Measurements from ENCODE around the gene LRRN4.

DNA sequence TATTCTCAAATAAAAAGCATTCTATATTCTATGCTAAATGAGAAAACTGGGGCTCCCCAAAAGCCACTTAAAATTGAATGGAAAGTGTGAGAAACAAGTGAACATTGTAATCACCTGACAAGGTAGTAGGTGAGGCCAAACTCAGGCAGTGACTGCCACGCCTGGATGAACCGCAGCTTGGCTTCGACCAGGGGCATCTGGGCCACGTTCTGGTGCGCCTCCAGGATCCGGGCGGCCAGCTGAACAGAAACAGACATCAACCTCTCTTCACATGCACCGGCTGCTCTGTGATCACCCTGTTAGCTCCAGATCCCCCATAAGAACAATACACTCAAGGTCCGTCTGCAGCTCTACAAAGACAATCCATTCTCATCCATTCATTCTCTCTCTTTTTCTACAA lies 30.1 kb upstream of the LRRN4 start:
- TF ChIP-seq POLR2A (IDR thresholded peaks at IDR 0.05) (no peak), EP300 (IDR thresholded peaks at IDR 0.05) (no peak)
- TF ChIP-seq, protein P1, sequence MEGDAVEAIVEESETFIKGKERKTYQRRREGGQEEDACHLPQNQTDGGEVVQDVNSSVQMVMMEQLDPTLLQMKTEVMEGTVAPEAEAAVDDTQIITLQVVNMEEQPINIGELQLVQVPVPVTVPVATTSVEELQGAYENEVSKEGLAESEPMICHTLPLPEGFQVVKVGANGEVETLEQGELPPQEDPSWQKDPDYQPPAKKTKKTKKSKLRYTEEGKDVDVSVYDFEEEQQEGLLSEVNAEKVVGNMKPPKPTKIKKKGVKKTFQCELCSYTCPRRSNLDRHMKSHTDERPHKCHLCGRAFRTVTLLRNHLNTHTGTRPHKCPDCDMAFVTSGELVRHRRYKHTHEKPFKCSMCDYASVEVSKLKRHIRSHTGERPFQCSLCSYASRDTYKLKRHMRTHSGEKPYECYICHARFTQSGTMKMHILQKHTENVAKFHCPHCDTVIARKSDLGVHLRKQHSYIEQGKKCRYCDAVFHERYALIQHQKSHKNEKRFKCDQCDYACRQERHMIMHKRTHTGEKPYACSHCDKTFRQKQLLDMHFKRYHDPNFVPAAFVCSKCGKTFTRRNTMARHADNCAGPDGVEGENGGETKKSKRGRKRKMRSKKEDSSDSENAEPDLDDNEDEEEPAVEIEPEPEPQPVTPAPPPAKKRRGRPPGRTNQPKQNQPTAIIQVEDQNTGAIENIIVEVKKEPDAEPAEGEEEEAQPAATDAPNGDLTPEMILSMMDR (IDR thresholded peaks at IDR 0.05): no peak

Measured in tibial nerve (tissue), 4 donors.